Measurements from ENCODE around the gene FOXM1.
"Not testable (repeated sequence)": the region's sequence is repeated elsewhere in the genome, so short reads cannot be mapped to it uniquely, and the experiment has no call there.

- not testable (repeated sequence) for TF ChIP-seq ZNF83 (CRISPR knock-in tag; IDR thresholded peaks at IDR 0.05; ENCODE audit: borderline replicate concordance); ZNF232 (CRISPR knock-in tag; IDR thresholded peaks at IDR 0.05; ENCODE audit: borderline replicate concordance); ETS1 (CRISPR knock-in tag; IDR thresholded peaks at IDR 0.05); POLR2AphosphoS5 (IDR thresholded peaks at IDR 0.05; ENCODE audit: low read depth, low read length); CREB1 (IDR thresholded peaks at IDR 0.05); CREB1 (CRISPR knock-in tag; IDR thresholded peaks at IDR 0.05); ZZZ3 (CRISPR knock-in tag; IDR thresholded peaks at IDR 0.05; ENCODE audit: borderline replicate concordance); ZNF263 (CRISPR knock-in tag; IDR thresholded peaks at IDR 0.05)
These were observed 7.9 kb downstream of the FOXM1 start for GRCh38 chr12:2868986-2869632.
